ENCODE data around the gene SBNO2.

DNA sequence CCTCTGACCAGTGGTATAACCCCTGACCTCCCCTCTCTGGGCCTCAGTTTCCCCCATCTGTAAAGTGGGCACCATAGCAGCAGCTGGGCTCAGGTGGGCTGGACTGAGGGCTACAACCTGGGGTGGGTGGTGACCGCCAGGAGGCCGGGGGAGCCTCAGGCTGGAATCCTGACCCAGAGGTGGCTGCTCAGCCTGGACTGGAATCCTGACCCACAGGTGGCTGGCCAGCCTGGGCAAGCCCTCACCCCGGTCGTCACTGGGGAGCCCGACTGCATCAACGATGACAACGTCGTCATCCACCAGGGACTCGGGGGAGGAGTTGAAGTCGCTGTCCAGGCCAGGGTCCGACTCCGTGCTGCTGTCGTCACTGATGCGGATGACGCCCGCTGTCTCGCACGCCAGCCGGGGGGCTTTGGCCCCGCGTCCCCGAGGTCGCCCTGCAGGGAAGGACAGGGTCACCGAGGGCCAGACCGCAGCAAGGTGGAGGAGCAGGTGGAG, 60.0 kb downstream of the SBNO2 start:
- TF ChIP-seq POLR2A (IDR thresholded peaks at IDR 0.05), result no peak
- TF ChIP-seq, protein P1, sequence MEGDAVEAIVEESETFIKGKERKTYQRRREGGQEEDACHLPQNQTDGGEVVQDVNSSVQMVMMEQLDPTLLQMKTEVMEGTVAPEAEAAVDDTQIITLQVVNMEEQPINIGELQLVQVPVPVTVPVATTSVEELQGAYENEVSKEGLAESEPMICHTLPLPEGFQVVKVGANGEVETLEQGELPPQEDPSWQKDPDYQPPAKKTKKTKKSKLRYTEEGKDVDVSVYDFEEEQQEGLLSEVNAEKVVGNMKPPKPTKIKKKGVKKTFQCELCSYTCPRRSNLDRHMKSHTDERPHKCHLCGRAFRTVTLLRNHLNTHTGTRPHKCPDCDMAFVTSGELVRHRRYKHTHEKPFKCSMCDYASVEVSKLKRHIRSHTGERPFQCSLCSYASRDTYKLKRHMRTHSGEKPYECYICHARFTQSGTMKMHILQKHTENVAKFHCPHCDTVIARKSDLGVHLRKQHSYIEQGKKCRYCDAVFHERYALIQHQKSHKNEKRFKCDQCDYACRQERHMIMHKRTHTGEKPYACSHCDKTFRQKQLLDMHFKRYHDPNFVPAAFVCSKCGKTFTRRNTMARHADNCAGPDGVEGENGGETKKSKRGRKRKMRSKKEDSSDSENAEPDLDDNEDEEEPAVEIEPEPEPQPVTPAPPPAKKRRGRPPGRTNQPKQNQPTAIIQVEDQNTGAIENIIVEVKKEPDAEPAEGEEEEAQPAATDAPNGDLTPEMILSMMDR (IDR thresholded peaks at IDR 0.05), result no peak

Measured in Peyer's patch (tissue), 4 donors.